Neuronal stem cell (in vitro differentiated cells): ENCODE measurements around the gene DLG2.

Experiments
- DNase-seq: peaks from one replicate; pipeline ENCODE4 v3.0.0-alpha.2; 2013; ENCODE audit warnings: low spot score
- H2AFZ ChIP-seq: one replicate; pipeline ENCODE4 v1.6.1; 2013; ENCODE audit warnings: mild to moderate bottlenecking, low read length, inconsistent platforms
- H2AK5ac ChIP-seq: 2 replicates; pipeline ENCODE4 v1.6.1; 2013; ENCODE audit warnings: low read depth, mild to moderate bottlenecking, inconsistent platforms, low read length, moderate library complexity, mixed read lengths
- H2BK120ac ChIP-seq: 2 replicates; pipeline ENCODE4 v1.6.1; 2013; ENCODE audit warnings: low read depth, mild to moderate bottlenecking, inconsistent platforms, low read length, moderate library complexity, mixed read lengths
- H2BK12ac ChIP-seq: one replicate; pipeline ENCODE4 v1.6.1; 2013; ENCODE audit warnings: low read length, inconsistent platforms
- H2BK15ac ChIP-seq: 2 replicates; pipeline ENCODE4 v1.6.1; 2013; ENCODE audit warnings: mild to moderate bottlenecking, low read length, inconsistent platforms, mixed read lengths
- H2BK5ac ChIP-seq: one replicate; pipeline ENCODE4 v1.6.1; 2013; ENCODE audit warnings: inconsistent platforms, mild to moderate bottlenecking, low read length, moderate library complexity
- H3K14ac ChIP-seq: one replicate; pipeline ENCODE4 v1.6.1; 2013; ENCODE audit warnings: low read length, inconsistent platforms
- H3K18ac ChIP-seq: 2 replicates; pipeline ENCODE4 v1.6.1; 2013; ENCODE audit warnings: low read length, inconsistent platforms
- H3K23ac ChIP-seq: 2 replicates; pipeline ENCODE4 v1.6.1; 2013; ENCODE audit warnings: low read depth, mild to moderate bottlenecking, mixed read lengths, low read length, inconsistent platforms; ENCODE audit not compliant: poor library complexity
- H3K27ac ChIP-seq: replicated peaks from 3 replicates; pipeline ENCODE4 v1.5.1; 2013; ENCODE audit warnings: low read length, inconsistent platforms
- H3K27me3 ChIP-seq, 3 experiments: 2 replicates each; pipeline ENCODE4 v1.6.1; 2013; ENCODE audit warnings: low read length in 3 of 3, mild to moderate bottlenecking in 2 of 3, inconsistent platforms in 1 of 3, low read depth in 1 of 3, mixed read lengths in 1 of 3, moderate library complexity in 1 of 3; ENCODE audit not compliant: control insufficient read depth in 3 of 3, insufficient read depth in 3 of 3
- H3K36me3 ChIP-seq, 2 donors: replicated peaks in 1 of 2; 2 replicates each; pipeline ENCODE4 v1.6.1; 2013; ENCODE audit warnings: low read length in 2 of 2; ENCODE audit not compliant: control insufficient read depth in 2 of 2, insufficient read depth in 2 of 2
- H3K4ac ChIP-seq: 2 replicates; pipeline ENCODE4 v1.6.1; 2013; ENCODE audit warnings: inconsistent platforms, mild to moderate bottlenecking, low read length, moderate library complexity
- H3K4me1 ChIP-seq, 2 donors: 1 replicate in 1 of 2; 2 replicates in 1 of 2; pipeline ENCODE4 v1.6.1; 2013; ENCODE audit warnings: low read length in 2 of 2, low read depth in 1 of 2; ENCODE audit not compliant: control insufficient read depth in 2 of 2, insufficient read depth in 1 of 2
- H3K4me2 ChIP-seq: one replicate; pipeline ENCODE4 v1.6.1; 2013; ENCODE audit warnings: mild to moderate bottlenecking, low read length, inconsistent platforms; ENCODE audit not compliant: insufficient read depth, poor library complexity, severe bottlenecking
- H3K4me3 ChIP-seq, 2 donors: 2 replicates each; pipeline ENCODE4 v1.5.1; 2013; ENCODE audit warnings: low read length in 2 of 2, mild to moderate bottlenecking in 2 of 2, inconsistent platforms in 1 of 2, moderate library complexity in 1 of 2
- H3K79me1 ChIP-seq: one replicate; pipeline ENCODE4 v1.6.1; 2013; ENCODE audit warnings: low read depth, mild to moderate bottlenecking, inconsistent platforms, low read length, moderate library complexity
- H3K9ac ChIP-seq: one replicate; pipeline ENCODE4 v1.6.1; 2013; ENCODE audit warnings: mild to moderate bottlenecking, low read depth, low read length, inconsistent platforms; ENCODE audit not compliant: poor library complexity
- H3K9me3 ChIP-seq, 2 donors: replicated peaks in 1 of 2; 2 replicates each; pipeline versions ENCODE3 to v1.6.1; 2013; ENCODE audit warnings: low read length in 2 of 2, mild to moderate bottlenecking in 2 of 2, inconsistent platforms in 1 of 2, low read depth in 1 of 2, mixed read lengths in 1 of 2, moderate library complexity in 1 of 2; ENCODE audit not compliant: control insufficient read depth in 2 of 2, insufficient read depth in 1 of 2
- H4K8ac ChIP-seq: one replicate; pipeline ENCODE4 v1.6.1; 2013; ENCODE audit warnings: low read depth, mild to moderate bottlenecking, inconsistent platforms, low read length, moderate library complexity
- H4K91ac ChIP-seq: one replicate; pipeline ENCODE4 v1.6.1; 2013; ENCODE audit warnings: low read length, low read depth, mild to moderate bottlenecking, inconsistent platforms; ENCODE audit not compliant: poor library complexity
- WGBS, 2 donors: extraction: QIAGEN DNeasy Blood & Tissue Kit; methylation state at CpG; one replicate each; pipeline ENCODE4 v1.1.7; 2013; ENCODE audit warnings: missing lambda C conversion rate in 2 of 2, mixed read lengths in 1 of 2; ENCODE audit not compliant: insufficient read length in 2 of 2, insufficient replicate concordance in 1 of 2; ENCODE audit errors: extremely low coverage in 2 of 2; 5-methylcytosine and 5-hydroxymethylcytosine counted together

DLG2 gene

DNA sequence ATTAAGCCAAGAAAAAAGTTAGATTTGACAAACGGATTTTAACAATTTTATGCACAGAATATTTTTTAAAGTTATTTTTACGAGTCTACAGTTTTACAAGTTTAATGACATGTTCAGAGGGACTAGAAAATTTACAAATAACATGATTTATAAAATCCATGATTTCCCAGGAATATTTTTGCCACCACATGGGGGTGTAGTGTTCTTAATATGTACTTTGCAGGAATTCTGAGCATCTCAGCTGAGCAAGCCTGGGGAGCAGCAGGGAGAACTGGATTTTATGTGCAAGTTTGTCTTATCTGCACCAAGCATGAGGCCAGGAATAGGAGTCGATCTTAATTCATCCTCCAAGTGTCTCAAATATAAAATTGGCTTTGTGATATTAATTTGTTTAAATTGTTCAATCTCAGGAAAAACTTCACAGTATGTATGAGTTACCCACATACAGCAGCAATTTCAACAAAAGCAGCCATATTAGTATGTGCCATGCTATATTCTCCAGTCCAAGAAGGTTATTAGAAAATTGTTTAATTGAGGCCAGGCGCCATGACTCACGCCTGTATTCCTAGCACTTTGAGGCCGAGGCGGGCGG, 826.3 kb downstream of the DLG2 start:
- WGBS, 2 donors: no CpG with 5 or more reads among the region's 8 CpGs
- H3K14ac ChIP-seq: no peak overlapping the region
- H3K23ac ChIP-seq: no peak overlapping the region
- H3K9me3 ChIP-seq: peaks cover 0 to 3% of the 10 kb centered on the region in 2 donors
- no peak overlapping the region for H2BK5ac ChIP-seq
- no peaks in the 10 kb centered on the region for H3K36me3 ChIP-seq
- H3K18ac ChIP-seq: no peak overlapping the region
- H3K4me3 ChIP-seq: no peak overlapping the region
- H2BK120ac ChIP-seq: no peak overlapping the region
- no peak overlapping the region for H4K8ac ChIP-seq
- H2BK15ac ChIP-seq: no peak overlapping the region
- H2BK12ac ChIP-seq: no peak overlapping the region
- no peak overlapping the region for H3K4me2 ChIP-seq
- no peak overlapping the region for H2AK5ac ChIP-seq
- DNase-seq: peak; percentile 17
- no peak overlapping the region for H3K9ac ChIP-seq
- H2AFZ ChIP-seq: no peak overlapping the region
- no peak overlapping the region for H3K4ac ChIP-seq
- no peak overlapping the region for H4K91ac ChIP-seq
- no peaks in the 10 kb centered on the region for H3K4me1 ChIP-seq
- H3K79me1 ChIP-seq: no peaks in the 10 kb centered on the region
- no peaks in the 10 kb centered on the region for H3K27me3 ChIP-seq
- no peak overlapping the region for H3K27ac ChIP-seq

GRCh38 chr11:84799112-84799511, 828.0 kb downstream of the DLG2 start:
- Histone ChIP-seq H2AK5ac (peak overlapping the region; percentile 58), H4K8ac (no peak overlapping the region), H3K79me1 (no peaks in the 10 kb centered on the region), H3K4me2 (no peak overlapping the region), H3K4ac (no peak overlapping the region), H3K27me3 (no peaks in the 10 kb centered on the region), H2BK5ac (no peak overlapping the region), H3K9me3 (peaks cover 0 to 2% of the 10 kb centered on the region in 2 donors), H2AFZ (no peak overlapping the region), H3K14ac (no peak overlapping the region), H3K18ac (no peak overlapping the region), H2BK120ac (no peak overlapping the region), H4K91ac (no peak overlapping the region), H3K4me1 (no peaks in the 10 kb centered on the region), H2BK15ac (peak overlapping the region; percentile 47), H3K27ac (no peak overlapping the region), H2BK12ac (no peak overlapping the region), H3K23ac (no peak overlapping the region), H3K36me3 (no peaks in the 10 kb centered on the region), H3K9ac (no peak overlapping the region), H3K4me3 (no peak overlapping the region)
- WGBS, 2 donors: no CpG with 5 or more reads among the region's 3 CpGs
- DNase-seq: no peak

DNA sequence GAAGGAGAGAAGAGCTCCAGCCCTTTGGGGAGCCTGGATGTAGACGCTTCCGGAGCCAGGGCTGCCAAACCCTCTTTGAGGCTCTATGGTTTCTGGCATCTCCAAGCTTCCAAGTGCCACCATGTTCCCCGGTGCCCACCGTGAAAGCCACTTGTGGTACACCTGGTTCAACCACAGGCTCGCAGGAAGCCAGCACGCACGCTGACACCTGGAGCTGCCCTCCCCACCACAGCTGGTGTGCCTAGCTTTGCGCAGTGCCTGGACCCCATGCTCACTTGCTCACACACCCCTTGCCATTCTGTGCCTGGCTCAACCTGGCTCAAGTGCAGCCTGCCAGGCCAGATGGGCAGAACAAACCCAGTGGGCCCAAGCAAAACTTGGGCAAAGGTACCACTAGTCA, 831.4 kb downstream of the DLG2 start:
- WGBS, 2 donors: no CpG with 5 or more reads among the region's 8 CpGs
- Histone ChIP-seq H2BK12ac (no peak overlapping the region), H3K4ac (no peak overlapping the region), H3K4me3 (no peak overlapping the region), H4K91ac (no peak overlapping the region), H3K4me2 (no peak overlapping the region), H2AK5ac (no peak overlapping the region), H2BK120ac (no peak overlapping the region), H2BK5ac (no peak overlapping the region), H3K4me1 (no peaks in the 10 kb centered on the region), H3K27me3 (no peaks in the 10 kb centered on the region), H3K18ac (peak overlapping the region; percentile 62), H3K14ac (no peak overlapping the region), H3K36me3 (no peaks in the 10 kb centered on the region), H3K27ac (no peak overlapping the region), H3K23ac (no peak overlapping the region), H3K9me3 (peaks cover 0 to 2% of the 10 kb centered on the region in 2 donors), H2AFZ (no peak overlapping the region), H4K8ac (no peak overlapping the region), H3K79me1 (no peaks in the 10 kb centered on the region), H3K9ac (no peak overlapping the region), H2BK15ac (no peak overlapping the region)
- DNase-seq: no peak

- no peak for DNase-seq
- Histone ChIP-seq H3K4me3 (peak overlapping the region in 1 of 2 donors; percentile 44), H3K4ac (no peak overlapping the region), H3K27ac (no peak overlapping the region), H3K79me1 (no peaks in the 10 kb centered on the region), H4K8ac (peak overlapping the region; percentile 55), H2BK5ac (no peak overlapping the region), H4K91ac (no peak overlapping the region), H3K4me2 (no peak overlapping the region), H2BK120ac (no peak overlapping the region), H3K36me3 (no peaks in the 10 kb centered on the region), H3K9ac (no peak overlapping the region), H3K18ac (no peak overlapping the region), H2BK15ac (no peak overlapping the region), H2AK5ac (no peak overlapping the region), H3K27me3 (no peaks in the 10 kb centered on the region), H2AFZ (no peak overlapping the region), H3K14ac (no peak overlapping the region), H3K4me1 (no peaks in the 10 kb centered on the region), H3K23ac (no peak overlapping the region), H2BK12ac (no peak overlapping the region), H3K9me3 (peaks cover 0 to 2% of the 10 kb centered on the region in 2 donors)
- no CpG with 5 or more reads among the region's 10 CpGs for WGBS, 2 donors
These were observed 832.3 kb downstream of the DLG2 start for GRCh38 chr11:84794663-84795443.
